Measurements from ENCODE around the gene PHACTR4. TPM values are rescaled to one million over a fixed set of nuclear protein-coding genes. Genes with fewer than 3 reads are reported as not detected.

PHACTR4 gene
- total RNA-seq, 1 experiment from 2014 or later, result 52.9 TPM

DNA sequence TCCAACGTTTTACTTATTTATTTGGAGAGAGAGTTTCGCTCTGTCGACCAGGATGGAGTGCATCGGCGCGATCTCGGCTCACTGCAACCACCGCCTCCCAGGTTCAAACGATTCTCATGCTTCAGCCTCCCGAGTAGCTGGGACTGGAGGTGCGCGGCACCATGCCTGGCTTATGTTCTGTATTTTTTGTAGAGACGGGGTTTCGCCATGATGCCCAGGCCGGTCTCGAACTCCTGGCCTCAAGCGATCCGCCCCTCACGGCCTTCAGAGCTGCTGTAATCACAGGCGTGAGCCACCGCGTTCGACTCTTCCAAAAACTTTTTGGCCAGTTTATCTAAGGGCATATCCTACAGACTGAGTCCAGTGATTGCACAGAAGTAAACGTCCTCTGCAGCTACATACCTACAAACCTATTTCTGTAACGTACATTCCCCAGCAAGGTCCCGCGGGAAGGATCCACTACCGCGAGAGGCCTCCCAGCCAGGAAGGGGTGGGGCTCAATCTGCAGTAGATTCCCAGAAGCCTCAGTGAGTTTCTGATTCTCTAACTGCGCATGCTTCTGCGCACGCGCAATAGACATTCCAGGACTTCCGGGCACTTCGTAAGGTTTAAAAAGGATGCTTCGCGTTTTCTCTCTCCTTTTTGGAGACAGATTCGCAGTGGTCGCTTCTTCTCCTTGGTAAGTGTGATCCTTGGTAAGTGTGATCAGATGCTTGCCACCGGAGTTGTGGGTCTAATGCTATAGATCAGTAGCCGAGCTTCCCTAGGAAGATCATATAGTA, 136.1 kb downstream of the PHACTR4 start, which contains the start of gene RCC1:
Gene RCC1, plus strand, starts transcription at position 638 of the 782 bp plus-strand sequence. CDS start 23,824 bp downstream, outside the sequence.
- DNase-seq (ENCODE audit: low spot score) (peak; percentile 97), ATAC-seq (peak; percentile 76)
- Mint-ChIP-seq H3K4me3 (peak within 1 kb of the TSS; percentile 99), H3K9me3 (no peaks in the 10 kb centered on the region), H3K27ac (peak within 1 kb of the TSS; percentile 99), H3K36me3 (peaks cover 51% of the 10 kb centered on the region), H3K4me1 (peaks cover 30% of the 10 kb centered on the region), H3K27me3 (ENCODE audit: low read depth) (peaks cover 7% of the 10 kb centered on the region)
- POLR2A ChIA-PET, result interaction anchor here (0.6 to 3.1 kb wide), 7 partner anchors 18 to 1782 kb away, joined by 3 to 12 read pairs (median 4); no protein-coding TSS in a partner anchor
- CTCF ChIA-PET, result no interaction called here
- TF ChIP-seq ZNF416 (CRISPR knock-in tag; IDR thresholded peaks at IDR 0.05), result no peak
- TF ChIP-seq FOXK1 (CRISPR knock-in tag; IDR thresholded peaks at IDR 0.05), result no peak
- peak; percentile 20; the same call in 1 of the 2 replicates for TF ChIP-seq GABPB1 (CRISPR knock-in tag; IDR thresholded peaks at IDR 0.05)
- TF ChIP-seq, protein P1, sequence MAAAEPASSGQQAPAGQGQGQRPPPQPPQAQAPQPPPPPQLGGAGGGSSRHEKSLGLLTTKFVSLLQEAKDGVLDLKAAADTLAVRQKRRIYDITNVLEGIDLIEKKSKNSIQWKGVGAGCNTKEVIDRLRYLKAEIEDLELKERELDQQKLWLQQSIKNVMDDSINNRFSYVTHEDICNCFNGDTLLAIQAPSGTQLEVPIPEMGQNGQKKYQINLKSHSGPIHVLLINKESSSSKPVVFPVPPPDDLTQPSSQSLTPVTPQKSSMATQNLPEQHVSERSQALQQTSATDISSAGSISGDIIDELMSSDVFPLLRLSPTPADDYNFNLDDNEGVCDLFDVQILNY (CRISPR knock-in tag; IDR thresholded peaks at IDR 0.05), result no peak
- TF ChIP-seq ZNF317 (CRISPR knock-in tag; IDR thresholded peaks at IDR 0.05; ENCODE audit: borderline replicate concordance, low read depth), result no peak
- TF ChIP-seq SP1 (CRISPR knock-in tag; conservative IDR thresholded peaks at IDR 0.05), result peak; percentile 59; the same call in 1 of the 2 replicates
- no peak for TF ChIP-seq E2F1 (CRISPR knock-in tag; IDR thresholded peaks at IDR 0.05)
- TF ChIP-seq FOXP4 (CRISPR knock-in tag; IDR thresholded peaks at IDR 0.05), result no peak
- 0 out of 2 replicates have a peak, but pooled peaks have one; percentile 0 for TF ChIP-seq SMAD4 (CRISPR knock-in tag; IDR thresholded peaks at IDR 0.05)
- TF ChIP-seq, protein P2, sequence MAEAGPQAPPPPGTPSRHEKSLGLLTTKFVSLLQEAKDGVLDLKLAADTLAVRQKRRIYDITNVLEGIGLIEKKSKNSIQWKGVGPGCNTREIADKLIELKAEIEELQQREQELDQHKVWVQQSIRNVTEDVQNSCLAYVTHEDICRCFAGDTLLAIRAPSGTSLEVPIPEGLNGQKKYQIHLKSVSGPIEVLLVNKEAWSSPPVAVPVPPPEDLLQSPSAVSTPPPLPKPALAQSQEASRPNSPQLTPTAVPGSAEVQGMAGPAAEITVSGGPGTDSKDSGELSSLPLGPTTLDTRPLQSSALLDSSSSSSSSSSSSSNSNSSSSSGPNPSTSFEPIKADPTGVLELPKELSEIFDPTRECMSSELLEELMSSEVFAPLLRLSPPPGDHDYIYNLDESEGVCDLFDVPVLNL (CRISPR knock-in tag; IDR thresholded peaks at IDR 0.05; ENCODE audit: borderline replicate concordance, low read depth), result no peak
- no peak for TF ChIP-seq MXD4 (CRISPR knock-in tag; IDR thresholded peaks at IDR 0.05; ENCODE audit: borderline replicate concordance)
- TF ChIP-seq ZNF138 (CRISPR knock-in tag; conservative IDR thresholded peaks at IDR 0.05), result no peak
- no peak for TF ChIP-seq NR2C2 (CRISPR knock-in tag; IDR thresholded peaks at IDR 0.05)
- no peak for TF ChIP-seq ETV6 (CRISPR knock-in tag; IDR thresholded peaks at IDR 0.05)
- TF ChIP-seq ZNF232 (CRISPR knock-in tag; IDR thresholded peaks at IDR 0.05), result no peak
- TF ChIP-seq, protein P3, sequence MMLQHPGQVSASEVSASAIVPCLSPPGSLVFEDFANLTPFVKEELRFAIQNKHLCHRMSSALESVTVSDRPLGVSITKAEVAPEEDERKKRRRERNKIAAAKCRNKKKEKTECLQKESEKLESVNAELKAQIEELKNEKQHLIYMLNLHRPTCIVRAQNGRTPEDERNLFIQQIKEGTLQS (CRISPR knock-in tag; conservative IDR thresholded peaks at IDR 0.05), result no peak
- TF ChIP-seq HMGA2 (CRISPR knock-in tag; IDR thresholded peaks at IDR 0.05), result no peak
- TF ChIP-seq CDX4 (CRISPR knock-in tag; IDR thresholded peaks at IDR 0.05; ENCODE audit: borderline replicate concordance), result no peak
- no peak for TF ChIP-seq ATF1 (CRISPR knock-in tag; IDR thresholded peaks at IDR 0.05)
- no peak for TF ChIP-seq CREB1 (CRISPR knock-in tag; IDR thresholded peaks at IDR 0.05)
- 0 out of 2 replicates have a peak, but pooled peaks have one; percentile 7 for TF ChIP-seq ESRRA (CRISPR knock-in tag; IDR thresholded peaks at IDR 0.05; ENCODE audit: borderline replicate concordance)
- TF ChIP-seq ZNF512 (CRISPR knock-in tag; IDR thresholded peaks at IDR 0.05; ENCODE audit: borderline replicate concordance), result no peak
- TF ChIP-seq RORB (CRISPR knock-in tag; IDR thresholded peaks at IDR 0.05), result no peak
- no peak for TF ChIP-seq ZNF121 (CRISPR knock-in tag; IDR thresholded peaks at IDR 0.05)
- TF ChIP-seq, protein P4, sequence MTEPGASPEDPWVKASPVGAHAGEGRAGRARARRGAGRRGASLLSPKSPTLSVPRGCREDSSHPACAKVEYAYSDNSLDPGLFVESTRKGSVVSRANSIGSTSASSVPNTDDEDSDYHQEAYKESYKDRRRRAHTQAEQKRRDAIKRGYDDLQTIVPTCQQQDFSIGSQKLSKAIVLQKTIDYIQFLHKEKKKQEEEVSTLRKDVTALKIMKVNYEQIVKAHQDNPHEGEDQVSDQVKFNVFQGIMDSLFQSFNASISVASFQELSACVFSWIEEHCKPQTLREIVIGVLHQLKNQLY (CRISPR knock-in tag; IDR thresholded peaks at IDR 0.05), result no peak
- no peak for TF ChIP-seq ELF4 (CRISPR knock-in tag; IDR thresholded peaks at IDR 0.05; ENCODE audit: low read depth)
- peak; percentile 62; the same call in 1 of the 2 replicates for TF ChIP-seq MYBL2 (CRISPR knock-in tag; IDR thresholded peaks at IDR 0.05)
- no peak for TF ChIP-seq OVOL2 (CRISPR knock-in tag; IDR thresholded peaks at IDR 0.05; ENCODE audit: borderline replicate concordance)
- TF ChIP-seq NR1H2 (CRISPR knock-in tag; IDR thresholded peaks at IDR 0.05), result no peak
